ENCODE data around the gene IPO5. TPM values are rescaled to one million over a fixed set of nuclear protein-coding genes. Genes with fewer than 3 reads are reported as not detected.

The IPO5 gene
- 140 and 320 TPM in 2 replicates for total RNA-seq (ENCODE audit: low replicate concordance)

DNA sequence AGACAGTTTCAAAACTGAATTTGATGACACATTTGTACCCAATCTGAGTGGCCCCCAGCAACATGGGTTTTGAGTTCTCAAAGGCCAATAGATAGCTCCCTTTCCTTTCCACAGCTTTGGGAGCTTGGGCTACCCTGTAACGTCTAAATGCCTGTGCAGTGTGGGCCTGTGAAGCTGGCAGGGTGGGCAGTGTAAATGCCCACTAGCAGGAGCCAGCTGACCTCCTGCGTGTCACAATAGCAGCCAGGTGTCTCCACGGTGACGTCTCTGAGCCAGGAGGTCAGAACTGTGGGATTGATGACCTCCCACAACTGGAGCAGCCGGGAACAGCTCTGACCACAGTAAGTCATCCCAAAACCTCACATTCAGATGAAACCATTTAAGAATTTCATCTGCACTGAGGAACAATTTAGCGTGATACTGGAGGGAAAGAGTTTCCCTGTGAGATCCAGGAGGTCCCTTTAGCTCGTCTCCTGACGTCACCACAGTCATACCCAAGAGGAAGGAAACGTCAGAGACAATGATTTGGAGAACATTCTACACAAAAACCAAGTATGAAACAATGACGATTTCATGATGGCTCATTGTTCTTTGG is at the start of gene IPO5:
TSS of gene IPO5 (plus strand) at position 300 of the 595 bp plus-strand sequence. CDS start 23,022 bp downstream, outside the sequence.

Other genes starting within 250 kb of the IPO5 start
- 13.8 and 25.9 TPM in 2 replicates for gene FARP1, start 189.4 kb downstream of the IPO5 start, total RNA-seq (ENCODE audit: low replicate concordance)
- not detected in 2 replicates for gene RNF113B, start 223.6 kb downstream of the IPO5 start, total RNA-seq (ENCODE audit: low replicate concordance)